BE2C (cell line): ENCODE results near the gene REL.

ENCODE experiments used
- DNase-seq: peaks from one replicate; pipeline ENCODE4 v3.0.0-alpha.2; 2020
- H3K27me3 ChIP-seq: fragments of 250-450 bp; sonication (Bioruptor Pico); 2 replicates; pipeline ENCODE4 v1.5.1; 2020; ENCODE audit warnings: mild to moderate bottlenecking
- H3K36me3 ChIP-seq: fragments of 250-450 bp; sonication (Bioruptor Pico); 2 replicates; pipeline ENCODE4 v1.5.1; 2020; ENCODE audit warnings: mild to moderate bottlenecking
- H3K4me1 ChIP-seq: fragments of 250-450 bp; sonication (Bioruptor Pico); 2 replicates; pipeline ENCODE4 v1.5.1; 2020
- H3K4me3 ChIP-seq: 2 replicates; pipeline ENCODE4 v1.5.1; 2011; ENCODE audit warnings: low read depth, low read length
- H3K9me3 ChIP-seq: fragments of 250-450 bp; sonication (Bioruptor Pico); 2 replicates; pipeline ENCODE4 v1.5.1; 2020
- TF ChIP-seq, protein P1 (sequence below): IDR thresholded peaks from 2 replicates; pipeline ENCODE4 v1.5.1; 2012; ENCODE audit warnings: mild to moderate bottlenecking, low read depth, low read length

The REL gene

DNA sequence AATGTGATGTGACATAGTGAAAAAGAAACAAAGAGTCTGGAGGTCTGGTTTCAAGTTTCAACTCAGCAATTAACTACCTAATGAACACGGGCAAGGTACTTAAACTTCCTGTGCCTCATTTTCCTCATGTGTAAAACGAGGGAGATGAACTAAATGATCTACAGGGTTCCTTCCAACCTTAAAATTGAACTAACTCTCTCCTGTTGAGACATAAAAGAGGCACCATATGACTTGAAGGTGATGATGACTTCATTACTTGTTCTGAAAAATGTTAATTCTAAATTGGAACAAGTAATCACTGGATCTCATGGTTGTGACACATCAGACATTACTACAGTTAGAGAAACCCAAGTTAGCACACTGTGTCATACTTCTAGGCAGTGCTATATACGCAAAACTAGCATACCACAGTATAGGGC lies 8.9 kb upstream of the REL start:
- no peaks in the 10 kb centered on the region for H3K9me3 ChIP-seq
- no peaks in the 10 kb centered on the region for H3K4me1 ChIP-seq
- no peaks in the 10 kb centered on the region for H3K27me3 ChIP-seq
- no peak overlapping the region for H3K4me3 ChIP-seq
- TF ChIP-seq, protein P1, sequence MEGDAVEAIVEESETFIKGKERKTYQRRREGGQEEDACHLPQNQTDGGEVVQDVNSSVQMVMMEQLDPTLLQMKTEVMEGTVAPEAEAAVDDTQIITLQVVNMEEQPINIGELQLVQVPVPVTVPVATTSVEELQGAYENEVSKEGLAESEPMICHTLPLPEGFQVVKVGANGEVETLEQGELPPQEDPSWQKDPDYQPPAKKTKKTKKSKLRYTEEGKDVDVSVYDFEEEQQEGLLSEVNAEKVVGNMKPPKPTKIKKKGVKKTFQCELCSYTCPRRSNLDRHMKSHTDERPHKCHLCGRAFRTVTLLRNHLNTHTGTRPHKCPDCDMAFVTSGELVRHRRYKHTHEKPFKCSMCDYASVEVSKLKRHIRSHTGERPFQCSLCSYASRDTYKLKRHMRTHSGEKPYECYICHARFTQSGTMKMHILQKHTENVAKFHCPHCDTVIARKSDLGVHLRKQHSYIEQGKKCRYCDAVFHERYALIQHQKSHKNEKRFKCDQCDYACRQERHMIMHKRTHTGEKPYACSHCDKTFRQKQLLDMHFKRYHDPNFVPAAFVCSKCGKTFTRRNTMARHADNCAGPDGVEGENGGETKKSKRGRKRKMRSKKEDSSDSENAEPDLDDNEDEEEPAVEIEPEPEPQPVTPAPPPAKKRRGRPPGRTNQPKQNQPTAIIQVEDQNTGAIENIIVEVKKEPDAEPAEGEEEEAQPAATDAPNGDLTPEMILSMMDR: no peak
- DNase-seq: no peak
- no peaks in the 10 kb centered on the region for H3K36me3 ChIP-seq

DNA sequence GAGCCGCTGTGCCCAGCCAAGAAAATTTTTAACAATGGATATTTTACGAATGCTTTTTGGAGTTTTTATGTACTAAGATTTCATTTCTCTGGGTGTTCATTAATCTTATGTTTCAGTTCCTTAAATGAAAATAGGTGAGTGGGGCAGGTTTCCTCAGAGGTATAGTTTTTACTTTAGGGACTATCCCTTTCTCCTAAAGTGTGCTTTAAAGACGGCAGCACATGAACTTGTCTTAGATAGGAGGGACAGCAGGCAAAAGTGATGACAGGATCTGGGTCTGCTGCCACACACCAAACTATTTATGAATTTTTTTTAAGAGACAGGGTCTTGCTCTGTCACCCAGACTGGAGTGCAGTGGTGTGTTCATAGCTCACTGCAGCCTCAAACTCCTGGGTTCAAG lies 8.0 kb upstream of the REL start:
- TF ChIP-seq, protein P1: no peak
- no peak for DNase-seq
- Histone ChIP-seq H3K4me3 (no peak overlapping the region), H3K9me3 (no peaks in the 10 kb centered on the region), H3K27me3 (no peaks in the 10 kb centered on the region), H3K36me3 (no peaks in the 10 kb centered on the region), H3K4me1 (no peaks in the 10 kb centered on the region)

DNA sequence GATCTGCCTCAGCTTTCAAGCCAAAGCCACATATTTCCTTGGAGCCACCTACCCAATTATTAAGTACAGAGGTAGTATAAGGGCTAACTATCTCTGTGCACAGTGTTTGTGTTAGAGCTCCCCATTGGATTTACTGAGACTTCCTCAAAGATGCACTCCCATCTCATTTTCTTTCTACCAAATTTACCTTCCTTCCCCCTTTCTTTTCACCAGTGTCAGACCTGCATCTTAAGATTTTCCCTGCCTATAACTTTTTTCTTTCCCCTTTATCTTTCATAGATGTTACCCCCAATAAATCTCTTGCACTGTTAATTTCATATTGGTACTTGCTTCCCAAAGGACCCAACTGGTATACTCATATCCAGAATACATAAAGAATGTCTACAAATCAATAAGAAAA lies 5.9 kb upstream of the REL start:
- DNase-seq: no peak
- TF ChIP-seq, protein P1: no peak
- Histone ChIP-seq H3K36me3 (no peaks in the 10 kb centered on the region), H3K27me3 (no peaks in the 10 kb centered on the region), H3K9me3 (no peaks in the 10 kb centered on the region), H3K4me1 (no peaks in the 10 kb centered on the region), H3K4me3 (no peak overlapping the region)

DNA sequence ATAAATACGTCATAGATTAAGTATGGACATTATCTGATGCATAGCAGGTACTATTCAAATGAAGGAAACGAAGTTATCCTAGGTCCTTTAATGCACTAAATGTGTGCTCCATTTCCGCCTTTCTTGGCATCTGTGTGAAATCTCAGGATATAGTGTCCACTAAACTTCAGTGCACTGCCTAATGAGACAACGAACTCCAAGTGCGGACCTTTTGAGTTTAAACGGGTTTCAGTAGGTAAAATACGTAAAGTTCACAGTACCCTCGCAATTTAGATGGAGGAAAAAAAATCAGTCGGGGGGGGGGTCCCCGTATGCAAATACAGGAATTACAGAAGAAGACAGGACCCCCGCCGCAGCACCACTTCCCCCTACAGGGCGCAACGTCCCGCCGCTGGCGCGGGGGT lies 729 bp upstream of the REL start:
- TF ChIP-seq, protein P1: 0 out of 2 replicates have a peak, but pooled peaks have one; percentile 10
- DNase-seq: no peak
- Histone ChIP-seq H3K9me3 (no peaks in the 10 kb centered on the region), H3K36me3 (no peaks in the 10 kb centered on the region), H3K27me3 (no peaks in the 10 kb centered on the region), H3K4me3 (peak overlapping the region; percentile 63), H3K4me1 (no peaks in the 10 kb centered on the region)

DNA sequence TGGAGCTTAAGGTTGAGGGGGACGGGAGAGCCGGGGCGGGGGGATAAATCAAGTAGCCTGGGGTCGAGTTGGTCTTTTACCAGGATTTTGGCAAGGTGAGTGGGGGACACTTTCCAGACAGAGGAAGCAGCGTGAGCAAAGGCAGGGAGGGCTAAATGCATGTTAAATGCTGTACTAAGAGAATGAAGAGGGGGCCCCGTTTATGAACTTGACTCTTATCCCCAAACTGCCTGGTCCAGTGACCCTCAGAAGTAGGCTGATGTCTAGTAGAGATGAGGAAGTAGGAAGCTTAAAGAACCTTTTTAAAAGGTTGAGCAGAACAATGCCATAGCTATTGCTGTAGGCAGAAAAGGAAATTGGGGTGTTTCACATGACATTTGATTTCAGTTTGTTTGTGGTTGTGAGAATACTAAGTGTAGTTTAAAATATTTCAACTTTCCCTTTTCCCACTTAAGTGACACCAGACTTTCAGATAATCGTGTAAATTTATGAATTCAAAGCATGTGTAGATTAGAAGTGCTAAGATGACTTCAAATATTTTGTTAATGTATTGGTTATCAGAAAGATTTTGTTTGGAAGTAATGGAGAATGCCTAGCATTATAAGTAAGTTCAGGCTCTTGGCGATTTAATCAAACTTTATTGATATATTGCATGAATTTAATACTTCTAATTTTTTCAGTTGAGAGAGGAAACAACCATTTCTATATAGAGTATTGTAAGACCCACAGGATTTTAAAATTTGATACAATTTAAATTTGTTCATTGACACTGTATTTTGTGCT lies 1.8 kb downstream of the REL start:
- no peaks in the 10 kb centered on the region for H3K36me3 ChIP-seq
- peak overlapping the region; percentile 63 for H3K4me3 ChIP-seq
- no peak for DNase-seq
- TF ChIP-seq, protein P1: no peak
- H3K9me3 ChIP-seq: no peaks in the 10 kb centered on the region
- no peaks in the 10 kb centered on the region for H3K4me1 ChIP-seq
- no peaks in the 10 kb centered on the region for H3K27me3 ChIP-seq

DNA sequence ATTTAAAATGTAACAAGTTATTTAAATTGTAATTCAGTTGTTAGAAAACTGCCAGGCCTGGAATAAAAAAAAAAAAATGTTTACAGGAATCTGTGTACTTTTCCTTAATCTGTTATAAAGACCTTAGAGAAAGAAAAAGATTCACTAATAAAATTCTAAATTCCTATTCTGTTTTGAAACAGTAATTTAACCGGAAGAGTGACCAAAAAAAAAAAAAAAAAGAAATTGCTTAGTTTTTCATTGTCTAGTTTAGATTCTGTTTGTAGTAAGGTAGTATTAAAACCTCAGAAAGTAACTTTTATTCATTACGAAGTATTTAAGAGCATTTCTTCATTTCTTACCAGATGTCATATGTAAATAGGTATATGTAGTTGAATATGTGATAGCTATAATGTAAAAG lies 2.5 kb downstream of the REL start:
- no peaks in the 10 kb centered on the region for H3K9me3 ChIP-seq
- H3K4me1 ChIP-seq: no peaks in the 10 kb centered on the region
- TF ChIP-seq, protein P1: no peak
- H3K27me3 ChIP-seq: no peaks in the 10 kb centered on the region
- no peak for DNase-seq
- H3K4me3 ChIP-seq: peak overlapping the region; percentile 63; the same call in 1 of the 2 replicates
- no peaks in the 10 kb centered on the region for H3K36me3 ChIP-seq
